Endodermal cell (in vitro differentiated cells): Measurements from ENCODE around the gene MGLL. TPM values are rescaled to one million over a fixed set of nuclear protein-coding genes. Genes with fewer than 3 reads are reported as not detected.

Experiments
- DNase-seq: peaks from one replicate; pipeline ENCODE4 v3.0.0-alpha.2; 2017
- H3K27ac ChIP-seq: 2 replicates; pipeline ENCODE4 v1.5.1; 2013; ENCODE audit warnings: mild to moderate bottlenecking, low read depth, low read length, moderate library complexity
- H3K27me3 ChIP-seq: 2 replicates; pipeline ENCODE4 v1.6.1; 2013; ENCODE audit warnings: mild to moderate bottlenecking, low read length, moderate library complexity; ENCODE audit not compliant: insufficient read depth, control insufficient read depth, poor library complexity, severe bottlenecking
- H3K36me3 ChIP-seq: 2 replicates; pipeline ENCODE4 v1.7.0; 2013; ENCODE audit warnings: mild to moderate bottlenecking, low read length, moderate library complexity; ENCODE audit not compliant: control insufficient read depth, insufficient read depth
- H3K4me1 ChIP-seq: one replicate; pipeline ENCODE4 v1.7.0; 2013; ENCODE audit warnings: low read length; ENCODE audit not compliant: control insufficient read depth, insufficient read depth
- H3K4me3 ChIP-seq: 2 replicates; pipeline ENCODE4 v1.5.1; 2013; ENCODE audit warnings: mild to moderate bottlenecking, low read length, moderate library complexity
- H3K9ac ChIP-seq: 2 replicates; pipeline ENCODE4 v1.6.1; 2013; ENCODE audit warnings: mild to moderate bottlenecking, low read length, moderate library complexity; ENCODE audit not compliant: poor library complexity, severe bottlenecking; ENCODE audit errors: extremely low read depth
- H3K9me3 ChIP-seq: 2 replicates; pipeline ENCODE4 v1.6.1; 2013; ENCODE audit warnings: mild to moderate bottlenecking, low read length, moderate library complexity; ENCODE audit not compliant: control insufficient read depth
- H3K27ac Mint-ChIP-seq: 2 replicates; pipeline ENCODE4 v1.8.0; 2020; ENCODE audit warnings: mixed read lengths
- H3K27me3 Mint-ChIP-seq: 2 replicates; pipeline ENCODE4 v1.8.0; 2021; ENCODE audit warnings: mild to moderate bottlenecking, mixed read lengths; ENCODE audit not compliant: insufficient read depth
- H3K36me3 Mint-ChIP-seq: 2 replicates; pipeline ENCODE4 v1.8.0; 2020; ENCODE audit warnings: low read depth, mixed read lengths
- H3K4me1 Mint-ChIP-seq: 2 replicates; pipeline ENCODE4 v1.8.0; 2020; ENCODE audit warnings: mixed read lengths
- H3K4me3 Mint-ChIP-seq: 2 replicates; pipeline ENCODE4 v1.8.0; 2020; ENCODE audit warnings: mild to moderate bottlenecking, moderate library complexity, mixed read lengths
- H3K9me3 Mint-ChIP-seq: 2 replicates; pipeline ENCODE4 v1.8.0; 2020; ENCODE audit warnings: mild to moderate bottlenecking, mixed read lengths
- CTCF ChIP-seq: fragments of 200-600 bp; sonication (generic); conservative IDR thresholded peaks from 2 replicates; pipeline ENCODE4 v1.5.0; 2021; ENCODE audit warnings: antibody characterized with exemption, mild to moderate bottlenecking
- WGBS, 2 experiments: methylation state at CpG; one replicate each; pipeline versions ENCODE4 v1.1.5 to v1.1.7; 2013; ENCODE audit warnings: missing lambda C conversion rate in 2 of 2, mixed read lengths in 1 of 2; ENCODE audit not compliant: insufficient coverage in 1 of 2, insufficient read length in 1 of 2; 5-methylcytosine and 5-hydroxymethylcytosine counted together
- total RNA-seq, 2 donors: library from RNA; stranded (reverse); fragmentation: NEBNext Ultra II Directional in 1 of 2; extraction: Animal tissue kit (Norgen Biotek cat#: 25700) in 1 of 2; gene quantifications; 2 replicates in 1 of 2; 3 replicates in 1 of 2; pipeline ENCODE4 v1.2.1, GENCODE V29; 2021

Gene MGLL
- total RNA-seq, 2 donors from 2014 or later = 0.22 TPM; not detected in 1

GRCh38 chr3:127831723-127832172, 9.4 kb upstream of the MGLL start:
- Histone ChIP-seq H3K36me3 (no peaks in the 10 kb centered on the region), H3K4me1 (no peaks in the 10 kb centered on the region), H3K9ac (no peak overlapping the region), H3K27ac (no peak overlapping the region), H3K4me3 (no peak overlapping the region), H3K27me3 (no peaks in the 10 kb centered on the region), H3K9me3 (peaks cover 19% of the 10 kb centered on the region)
- peak; percentile 98 for TF ChIP-seq CTCF
- Mint-ChIP-seq H3K27me3 (no peaks in the 10 kb centered on the region), H3K27ac (no peak overlapping the region), H3K36me3 (no peaks in the 10 kb centered on the region), H3K9me3 (peaks cover 18% of the 10 kb centered on the region), H3K4me1 (peaks cover under 1% of the 10 kb centered on the region), H3K4me3 (no peak overlapping the region)
- WGBS, 2 experiments = 61 to 64% methylated on average over 3 to 4 of the region's 4 CpGs
- peak; percentile 88 for DNase-seq

- peaks cover 11% of the 10 kb centered on the region for H3K27me3 Mint-ChIP-seq
- no peak overlapping the region for H3K27ac ChIP-seq
- H3K4me1 Mint-ChIP-seq = no peaks in the 10 kb centered on the region
- H3K4me3 ChIP-seq = no peak overlapping the region
- no peak overlapping the region for H3K4me3 Mint-ChIP-seq
- no peak for TF ChIP-seq CTCF
- 92% methylated on average over 1 of the region's 1 CpG; no CpG with 5 or more reads in 1 of the 2 experiments for WGBS, 2 experiments
- H3K9me3 Mint-ChIP-seq = peaks cover 18% of the 10 kb centered on the region
- no peaks in the 10 kb centered on the region for H3K36me3 ChIP-seq
- no peaks in the 10 kb centered on the region for H3K36me3 Mint-ChIP-seq
- H3K9ac ChIP-seq = no peak overlapping the region
- DNase-seq = no peak
- H3K27me3 ChIP-seq = peaks cover 16% of the 10 kb centered on the region
- H3K9me3 ChIP-seq = peaks cover 19% of the 10 kb centered on the region
- no peaks in the 10 kb centered on the region for H3K4me1 ChIP-seq
- no peak overlapping the region for H3K27ac Mint-ChIP-seq
Measured at GRCh38 chr3:127829537-127829936, 7.2 kb upstream of the MGLL start.

GRCh38 chr3:127827808-127828207, 5.5 kb upstream of the MGLL start:
- H3K9me3 Mint-ChIP-seq = peaks cover 18% of the 10 kb centered on the region
- no peak for TF ChIP-seq CTCF
- no peaks in the 10 kb centered on the region for H3K36me3 Mint-ChIP-seq
- no peaks in the 10 kb centered on the region for H3K4me1 ChIP-seq
- H3K4me3 ChIP-seq = no peak overlapping the region
- peaks cover 31% of the 10 kb centered on the region for H3K27me3 ChIP-seq
- H3K4me3 Mint-ChIP-seq = no peak overlapping the region
- DNase-seq = no peak
- peaks cover 19% of the 10 kb centered on the region for H3K9me3 ChIP-seq
- no peaks in the 10 kb centered on the region for H3K4me1 Mint-ChIP-seq
- peaks cover 25% of the 10 kb centered on the region for H3K27me3 Mint-ChIP-seq
- H3K36me3 ChIP-seq = no peaks in the 10 kb centered on the region
- H3K9ac ChIP-seq = no peak overlapping the region
- WGBS, 2 experiments = 80 to 85% methylated on average over 1 of the region's 2 CpGs
- H3K27ac ChIP-seq = no peak overlapping the region
- no peak overlapping the region for H3K27ac Mint-ChIP-seq
